GM03348 (cell line): ENCODE data around the gene VMP1.
"Not testable (repeated sequence)": the region's sequence is repeated elsewhere in the genome, so short reads cannot be mapped to it uniquely, and the experiment has no call there.

Experiments used
- DNase-seq: peaks from one replicate; pipeline ENCODE4 v3.0.0; 2012; ENCODE audit warnings: low spot score

Gene VMP1

GRCh38 chr17:59870482-59870881, 163.0 kb downstream of the VMP1 start:
- DNase-seq = no peak

DNA sequence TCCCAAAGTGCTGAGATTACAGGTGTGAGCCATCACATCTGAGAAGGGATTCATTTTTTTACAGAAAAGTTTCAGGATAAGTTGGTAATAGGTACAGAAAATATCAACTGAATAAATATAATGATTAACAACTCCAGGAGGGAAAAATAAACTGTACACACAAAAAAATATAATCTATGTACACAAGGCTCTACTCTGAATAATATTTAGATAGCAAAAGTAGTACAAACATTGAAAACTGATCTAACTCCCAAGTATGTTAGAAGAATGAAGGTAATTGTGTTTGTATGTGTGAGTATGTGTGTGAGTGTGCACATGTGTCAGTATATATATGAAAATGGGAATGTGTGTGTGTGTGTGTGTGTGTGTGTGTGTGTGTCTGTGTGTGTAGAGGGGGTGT, 164.9 kb downstream of the VMP1 start:
- DNase-seq = no peak

GRCh38 chr17:59873414-59873813, 166.0 kb downstream of the VMP1 start:
- not testable (repeated sequence) for DNase-seq

DNA sequence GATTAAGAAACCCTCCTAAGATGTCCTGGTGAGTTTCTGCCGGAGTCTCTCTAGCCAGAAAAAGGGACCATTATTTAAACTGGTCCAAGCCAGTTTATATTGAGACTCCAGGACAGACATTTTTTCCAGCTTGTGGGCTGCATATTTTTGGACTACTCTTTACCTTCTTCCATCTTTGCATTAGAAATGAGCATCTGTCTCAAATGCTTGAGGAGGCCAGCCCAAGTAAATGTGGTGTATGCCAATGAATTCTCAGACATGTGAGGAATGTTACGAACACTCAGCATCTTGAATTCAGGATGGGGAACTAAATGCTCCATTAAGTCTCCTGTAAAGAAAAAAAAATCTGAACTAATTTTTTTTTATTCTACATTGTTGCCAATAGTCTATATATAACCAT, 166.9 kb downstream of the VMP1 start:
- DNase-seq = no peak

DNA sequence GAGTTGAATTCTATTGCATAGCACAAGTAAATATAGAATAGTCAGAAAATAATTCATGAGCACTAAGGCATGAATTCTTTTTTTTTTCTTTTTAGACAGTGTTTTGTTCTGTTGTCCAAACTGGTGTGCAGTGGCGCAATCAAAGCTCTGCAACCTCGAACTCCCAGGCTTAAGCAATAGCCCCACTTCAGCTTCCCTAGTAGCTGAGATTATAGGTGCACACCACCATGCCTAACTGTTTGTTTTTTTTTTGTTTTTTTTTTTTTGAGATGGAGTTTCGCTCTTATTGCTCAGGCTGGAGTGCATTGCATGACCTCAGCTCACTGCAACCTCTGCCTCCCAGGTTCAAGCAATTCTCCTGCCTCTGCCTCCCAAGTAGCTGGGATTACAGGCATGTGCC, 168.7 kb downstream of the VMP1 start:
- DNase-seq = no peak

- DNase-seq = no peak
Measured at GRCh38 chr17:59877965-59878364, 170.5 kb downstream of the VMP1 start.

DNA sequence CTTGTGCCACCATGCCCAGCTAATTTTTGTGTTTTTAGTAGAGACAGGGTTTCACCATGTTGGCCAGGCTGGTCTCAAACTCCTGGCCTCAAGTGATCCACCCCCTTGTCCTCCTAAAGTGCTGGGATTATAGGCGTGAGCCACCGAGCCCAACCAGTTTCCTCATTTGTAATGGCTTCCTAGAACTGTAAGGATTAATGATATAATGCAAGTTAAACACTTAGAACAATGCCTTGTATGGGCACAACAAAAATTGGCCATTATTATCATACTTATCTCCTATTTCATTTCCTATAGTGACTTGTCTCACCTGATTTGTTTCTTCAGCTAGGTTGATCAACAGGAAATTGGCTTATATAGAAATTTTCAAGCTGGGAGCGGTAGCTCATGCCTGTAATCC, 171.2 kb downstream of the VMP1 start:
- DNase-seq = no peak

GRCh38 chr17:59884861-59885260, 177.4 kb downstream of the VMP1 start:
- DNase-seq = no peak

DNA sequence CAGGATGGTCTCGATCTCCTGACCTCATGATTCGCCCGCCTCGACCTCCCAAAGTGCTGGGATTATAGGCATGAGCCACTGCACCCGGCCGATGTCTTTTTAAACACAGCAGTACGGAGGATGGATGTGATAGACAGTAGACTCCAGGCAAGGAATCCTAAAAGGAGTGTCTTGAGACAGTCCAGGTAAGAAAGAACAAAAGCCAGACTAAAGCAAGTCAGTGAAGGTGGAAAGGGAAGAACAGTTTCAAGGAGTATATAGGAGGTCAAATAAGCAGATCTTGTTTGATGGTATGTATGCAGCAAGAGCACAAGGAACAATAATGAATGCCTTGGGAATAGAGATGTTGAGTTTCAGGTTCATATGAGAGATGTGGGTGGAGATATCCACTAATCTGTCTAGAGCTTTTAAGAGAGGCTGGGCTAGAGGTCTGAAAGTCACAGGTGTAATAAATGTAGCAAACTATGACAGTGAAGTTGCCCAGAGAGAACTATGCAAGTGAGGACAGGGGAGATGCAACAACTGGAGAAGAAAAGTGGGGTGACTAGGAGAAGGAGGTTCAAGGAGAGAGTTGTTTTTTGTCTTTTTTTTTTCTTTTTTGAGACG, 180.8 kb downstream of the VMP1 start:
- DNase-seq = no peak

GRCh38 chr17:59890720-59891119, 183.3 kb downstream of the VMP1 start:
- peak; percentile 15 for DNase-seq
